GM21360 (cell line): ENCODE data around the gene MOGAT1.
A peak's percentile ranks its signal among the peaks of the same experiment; 100 is the strongest.
"Not testable (repeated sequence)": the region's sequence is repeated elsewhere in the genome, so short reads cannot be mapped to it uniquely, and the experiment has no call there.

Experiments used
- ATAC-seq: cut with Tn5 transposase; IDR thresholded peaks from one replicate; pipeline ENCODE4 v1.9.1; 2021; ENCODE audit warnings: mild to moderate bottlenecking, moderate library complexity; ENCODE audit not compliant: unreplicated experiment

MOGAT1 gene

DNA sequence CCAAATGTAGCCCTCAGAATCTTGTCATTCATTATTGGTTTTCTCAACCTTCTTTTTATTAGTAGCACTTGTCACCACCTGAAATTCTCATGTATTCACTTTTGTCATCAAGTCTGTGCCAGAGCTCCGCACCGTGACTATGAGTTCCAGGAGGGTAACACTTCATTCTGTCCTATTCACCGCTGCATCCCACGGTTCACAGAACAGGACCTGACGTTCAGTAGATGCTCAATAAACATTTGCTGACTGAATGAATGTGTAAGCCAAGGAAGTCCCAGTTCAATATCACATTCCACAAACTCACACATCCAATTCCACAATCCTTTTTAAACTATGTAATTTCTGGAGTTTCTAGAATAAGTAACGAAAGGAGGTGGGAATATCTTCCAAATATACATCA lies 65.5 kb downstream of the MOGAT1 start:
- ATAC-seq = no peak

DNA sequence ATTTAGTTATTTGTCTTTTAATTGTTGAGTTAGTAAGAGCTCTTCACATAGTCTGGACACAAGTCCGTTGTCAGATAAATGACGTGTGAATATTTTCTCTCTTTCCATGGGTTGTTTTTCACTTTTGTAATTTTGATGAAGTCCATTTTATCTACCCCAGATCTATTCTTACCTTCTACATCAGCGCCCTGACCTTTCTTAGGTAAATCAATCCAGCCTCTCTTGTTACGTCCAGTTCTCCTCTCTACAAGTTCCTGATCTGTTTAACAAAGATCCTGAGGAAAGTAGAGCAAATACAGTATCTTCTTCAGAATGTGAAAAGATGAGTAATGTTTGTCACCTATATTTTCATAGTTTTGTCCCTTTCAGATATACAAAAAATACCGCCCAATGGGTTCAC lies 66.9 kb downstream of the MOGAT1 start:
- no peak for ATAC-seq

DNA sequence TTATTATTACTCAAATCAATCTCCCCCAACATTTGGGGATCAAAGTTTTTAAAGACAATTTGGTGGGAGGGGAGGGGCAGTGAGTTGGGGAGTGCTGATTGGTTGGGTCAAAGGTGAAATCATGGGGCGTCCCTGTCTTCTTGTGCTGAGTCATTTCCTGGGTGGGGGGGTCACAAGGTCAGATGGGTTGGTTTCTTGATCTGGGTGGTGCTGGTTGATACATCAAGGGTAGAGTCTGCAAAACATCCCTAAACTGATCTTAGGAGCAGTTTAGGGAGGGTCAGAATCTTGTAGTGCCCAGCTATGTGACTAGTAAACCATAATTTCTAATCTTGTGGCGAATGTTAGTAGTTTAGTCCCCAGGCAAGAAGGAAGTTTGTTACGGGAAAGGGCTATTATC lies 67.4 kb downstream of the MOGAT1 start:
- no peak for ATAC-seq

DNA sequence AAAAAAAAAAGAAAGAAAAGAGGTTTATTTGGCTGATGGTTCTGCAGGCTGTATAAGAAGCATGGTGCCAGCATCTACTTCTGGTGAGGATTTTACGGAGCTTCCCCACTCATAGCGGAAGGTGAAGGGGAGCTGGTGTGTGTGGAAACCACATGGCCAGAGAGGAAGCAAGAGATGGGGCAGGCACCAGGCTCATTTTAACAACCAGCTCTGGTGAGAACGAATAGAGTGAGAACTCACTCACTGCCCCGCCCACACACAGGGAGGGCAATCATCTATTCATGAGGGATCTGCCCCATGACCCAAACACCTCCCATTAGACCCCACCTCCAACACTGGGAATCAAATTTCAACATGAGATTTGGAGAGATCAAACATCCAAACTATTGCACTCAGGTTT lies 68.5 kb downstream of the MOGAT1 start:
- no peak for ATAC-seq

DNA sequence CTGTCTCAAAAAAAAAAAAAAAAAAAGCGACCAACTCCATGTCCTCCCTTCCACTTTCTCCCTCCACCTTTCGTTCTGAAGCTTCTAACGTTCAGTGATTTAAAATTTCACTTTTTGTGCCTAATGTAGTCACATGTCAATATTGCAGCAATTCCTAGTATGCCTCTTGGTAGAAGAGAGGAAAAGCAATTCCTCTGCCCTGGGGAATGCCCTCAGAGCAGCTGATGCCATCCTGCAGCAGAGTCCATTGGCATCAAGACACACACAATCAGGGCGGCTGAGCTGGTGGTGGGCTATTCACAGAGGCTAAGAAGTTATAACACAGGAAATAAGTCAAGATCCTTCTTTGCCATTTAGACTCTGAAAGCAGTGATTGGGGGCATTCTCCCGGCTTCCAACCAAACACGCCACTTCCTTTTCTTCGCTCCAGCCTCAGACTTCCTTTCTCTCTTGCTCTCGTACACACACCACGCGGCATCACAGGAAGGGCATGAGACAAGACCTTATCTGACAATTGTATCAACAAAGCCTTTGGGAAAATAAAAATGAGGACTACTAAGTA lies 71.9 kb downstream of the MOGAT1 start:
- ATAC-seq = no peak

DNA sequence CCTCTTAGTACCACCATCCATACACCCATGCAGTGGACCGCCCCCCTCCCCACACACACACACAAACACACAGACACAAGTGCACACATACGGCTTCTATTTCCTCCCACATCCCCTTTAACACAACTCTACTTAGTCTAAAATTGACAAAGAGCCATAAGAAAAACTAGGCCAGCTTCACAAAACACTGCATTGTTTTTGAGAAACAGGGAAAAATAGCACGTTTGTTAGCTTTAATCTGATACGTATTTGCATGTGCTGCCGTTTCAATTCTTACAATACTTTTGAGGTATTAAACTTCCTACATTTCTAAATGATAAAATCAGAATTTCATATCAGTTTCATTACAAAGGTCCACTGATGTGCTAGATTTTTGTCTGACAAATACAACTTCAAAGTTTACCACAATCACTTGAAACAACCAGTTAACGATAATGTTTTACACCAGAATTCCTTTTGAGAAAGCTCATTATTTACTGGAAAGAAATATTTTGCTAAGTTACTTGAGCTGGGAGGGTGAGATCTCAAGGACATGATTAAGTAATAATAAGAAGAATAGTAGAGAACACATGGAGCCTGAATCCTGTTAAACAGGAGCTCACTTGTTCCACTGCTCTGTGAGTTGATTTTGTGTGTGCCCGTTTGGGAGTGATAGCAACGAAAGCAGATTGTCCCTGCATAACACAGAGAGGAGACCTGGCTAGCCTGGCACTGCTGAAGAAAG lies 74.5 kb downstream of the MOGAT1 start:
- ATAC-seq = no peak

DNA sequence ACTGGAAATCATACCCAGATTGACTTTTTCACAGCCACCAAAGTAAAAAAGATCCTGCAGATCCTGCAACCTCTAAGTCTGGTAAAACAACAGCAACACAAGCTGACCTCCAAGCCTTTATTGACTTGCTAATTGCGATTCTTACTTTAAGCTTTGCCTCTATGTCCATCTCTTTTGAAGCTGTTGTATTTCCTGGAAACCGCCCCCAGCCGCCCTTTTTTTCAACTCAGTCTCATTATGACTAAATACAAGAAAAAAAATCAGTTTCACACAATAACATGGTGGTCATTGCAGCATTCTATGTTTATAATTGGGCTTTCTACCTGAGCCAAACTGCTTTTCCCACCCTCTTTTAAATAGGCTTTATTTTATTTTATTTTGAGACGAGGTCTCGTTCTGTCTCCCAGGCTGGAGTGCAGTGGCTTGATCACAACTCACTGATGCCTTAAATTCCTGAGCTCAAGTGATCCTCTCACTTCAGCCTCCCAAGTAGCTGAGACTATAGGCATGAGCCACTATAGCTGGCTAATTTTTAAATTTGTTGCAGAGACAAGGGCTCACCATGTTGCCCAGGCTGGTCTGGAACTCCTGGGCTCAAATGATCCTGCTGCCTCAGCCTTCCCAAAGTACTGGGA lies 76.2 kb downstream of the MOGAT1 start:
- peak; percentile 65 for ATAC-seq

DNA sequence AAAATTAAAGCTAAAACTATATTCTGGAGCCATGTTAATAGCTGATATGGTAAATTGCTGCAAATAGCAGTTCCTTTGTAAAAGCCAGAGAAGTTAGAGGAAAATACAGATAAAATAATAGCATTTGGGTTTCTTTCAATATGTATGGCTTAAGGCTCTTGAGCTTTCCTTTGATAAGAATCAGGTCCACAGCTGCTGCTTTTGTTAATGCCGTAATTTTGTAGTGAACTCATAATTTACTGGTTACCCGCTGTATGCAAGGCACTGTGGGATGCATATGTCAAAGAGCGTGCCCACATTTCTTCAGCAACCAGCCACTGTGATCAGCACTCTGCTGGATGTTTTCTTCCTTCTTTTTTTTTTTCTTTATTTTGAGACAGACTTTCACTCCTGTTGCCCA lies 79.1 kb downstream of the MOGAT1 start:
- ATAC-seq = no peak

DNA sequence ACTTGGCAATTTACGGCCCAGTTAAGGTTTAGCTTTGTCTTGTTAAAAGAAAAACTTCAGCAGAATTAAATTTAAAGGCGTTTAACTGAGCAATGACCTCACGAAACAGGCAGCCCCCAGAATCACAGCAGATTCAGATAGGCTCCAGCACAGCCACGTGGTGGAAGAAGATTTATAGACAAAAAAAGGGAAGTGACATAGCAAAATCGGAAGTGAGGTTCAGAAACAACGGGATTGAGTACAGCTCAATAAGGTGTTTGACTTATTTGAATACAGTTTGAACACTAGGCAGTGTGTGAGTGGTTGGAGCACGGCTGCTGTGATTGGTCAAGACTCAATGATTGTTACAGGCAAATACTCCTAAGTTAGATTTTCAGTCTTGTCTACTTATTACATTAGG lies 79.8 kb downstream of the MOGAT1 start:
- no peak for ATAC-seq

DNA sequence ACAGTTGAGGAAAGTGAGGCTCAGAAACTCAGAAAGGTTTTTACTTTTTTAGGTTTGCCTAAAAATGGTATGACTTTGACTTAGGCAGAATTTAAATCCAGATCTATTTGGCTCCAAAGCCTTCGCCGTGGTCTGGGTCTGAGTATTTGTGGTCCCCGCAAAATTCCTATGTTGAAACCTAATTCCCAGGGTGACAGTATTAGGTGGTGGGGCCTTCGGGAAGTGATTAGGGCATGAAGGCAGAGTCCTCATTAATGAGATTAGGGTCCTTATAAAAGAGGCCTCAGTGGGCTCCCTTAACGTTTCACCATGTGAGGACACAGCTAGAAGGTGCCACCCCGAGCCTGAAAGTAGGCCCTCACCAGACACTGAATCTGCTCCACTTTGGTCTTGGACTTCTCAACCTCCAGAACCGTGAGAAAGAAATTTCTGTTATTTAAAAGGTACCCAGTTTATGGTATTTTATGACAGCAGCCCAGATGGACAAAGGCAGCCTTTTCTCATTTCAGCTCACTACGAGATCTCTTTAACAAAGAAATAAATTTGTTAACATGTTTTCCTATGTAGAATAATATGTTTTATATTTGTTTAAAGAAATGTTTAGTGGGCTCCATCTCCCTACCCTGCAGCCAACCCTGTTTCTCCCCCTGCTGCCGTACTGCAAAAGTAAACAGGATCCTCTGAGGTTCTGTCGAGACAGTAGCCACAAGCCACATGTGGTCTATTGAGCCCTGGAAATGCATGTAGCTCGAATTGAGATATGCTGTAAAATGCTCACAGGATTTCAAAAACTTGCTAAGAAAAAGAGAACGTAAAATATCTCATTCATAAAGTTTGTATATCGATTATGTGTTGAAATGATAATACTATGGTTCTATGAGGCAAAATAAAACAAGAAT lies 80.6 kb downstream of the MOGAT1 start:
- no peak for ATAC-seq

DNA sequence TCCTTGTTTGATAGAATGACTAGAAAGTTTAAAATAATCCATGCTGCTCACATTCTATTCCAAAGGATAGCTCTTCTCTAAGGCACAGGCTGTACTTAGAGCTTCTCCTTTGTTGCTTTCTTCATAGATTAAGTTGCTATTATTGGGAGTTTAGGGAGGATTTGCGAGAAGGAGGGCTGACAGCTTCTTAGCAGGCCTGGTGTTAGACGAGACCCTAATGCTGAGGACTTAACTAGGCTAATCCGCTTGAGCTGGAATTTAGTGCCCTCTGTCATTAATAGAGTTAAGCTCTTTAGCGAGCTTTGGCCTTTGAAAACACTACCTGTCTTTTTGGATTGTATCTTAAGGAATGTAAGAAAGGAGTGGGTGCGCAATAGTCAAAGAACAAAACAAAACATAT lies 81.3 kb downstream of the MOGAT1 start:
- ATAC-seq = no peak

DNA sequence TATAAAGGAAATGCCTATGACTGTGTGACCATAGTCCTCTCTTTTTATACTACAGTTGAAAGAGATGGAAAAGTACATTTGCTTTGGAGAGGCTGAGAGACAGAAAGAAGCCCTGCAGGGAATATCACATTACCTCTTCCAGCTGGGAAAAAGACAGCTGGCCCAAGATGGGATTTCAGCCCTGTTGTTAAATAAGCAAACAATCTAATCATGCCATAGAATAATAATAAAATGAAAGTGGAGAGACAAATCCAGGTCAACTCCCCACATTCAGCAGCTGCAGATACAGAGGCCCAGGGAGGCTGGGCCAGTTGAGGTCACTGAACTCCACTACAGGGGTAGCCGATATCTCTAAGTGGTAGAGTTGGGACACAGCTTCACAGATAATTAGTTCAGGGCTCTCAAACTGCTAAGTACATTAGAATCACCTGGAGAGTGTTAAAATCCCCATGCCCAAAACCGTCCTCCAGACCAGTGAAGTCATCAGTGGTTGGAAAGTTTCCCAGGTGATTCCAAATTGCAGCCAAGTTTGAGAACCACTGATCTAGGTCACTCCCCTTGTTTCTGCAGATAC lies 81.9 kb downstream of the MOGAT1 start:
- no peak for ATAC-seq

DNA sequence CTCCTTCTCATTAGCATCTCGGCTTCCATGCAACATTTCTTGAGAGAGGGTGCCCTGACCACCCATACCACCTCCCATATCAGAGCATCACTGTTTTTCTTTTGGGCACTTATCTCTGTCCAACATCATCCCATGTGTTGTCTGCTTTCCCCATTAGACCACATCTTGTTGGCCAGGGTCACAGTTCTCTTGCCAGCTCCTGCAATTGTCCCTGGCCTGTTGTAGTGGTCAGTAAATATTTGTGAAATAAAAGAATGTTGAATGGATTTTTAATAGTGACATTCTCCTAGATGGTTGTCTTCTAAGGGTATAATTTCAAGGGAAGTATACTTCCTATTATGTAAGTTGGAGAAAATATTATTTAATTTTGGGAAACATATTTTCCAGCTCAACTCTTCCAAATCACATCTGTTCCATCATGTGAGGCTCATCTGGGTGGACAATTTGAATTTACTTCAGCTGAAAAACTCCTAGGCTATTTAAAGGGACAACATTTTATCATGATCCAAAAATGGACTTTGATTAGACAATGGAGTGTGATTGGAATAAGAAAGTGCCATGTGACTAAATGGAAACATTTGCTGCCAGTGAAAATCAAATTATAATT lies 83.0 kb downstream of the MOGAT1 start:
- no peak for ATAC-seq

DNA sequence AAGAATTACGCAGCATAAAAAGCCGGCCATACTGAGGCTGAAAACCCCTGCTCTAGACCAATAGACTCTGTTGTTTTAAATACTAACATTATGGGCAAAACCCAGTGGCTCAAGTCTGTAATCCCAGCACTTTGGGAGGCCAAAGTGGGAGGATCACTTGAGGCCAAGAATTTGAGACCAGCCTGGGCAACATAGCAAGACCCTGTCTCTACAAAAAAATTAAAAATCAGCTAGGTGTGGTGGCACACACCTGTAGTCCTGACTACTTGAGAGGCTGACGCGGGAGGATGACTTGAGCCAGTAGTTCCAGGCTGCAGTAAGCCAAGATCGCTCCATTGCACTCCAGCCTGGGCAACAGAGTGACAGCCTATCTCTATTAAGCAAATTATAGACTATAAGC lies 84.1 kb downstream of the MOGAT1 start:
- not testable (repeated sequence) for ATAC-seq

DNA sequence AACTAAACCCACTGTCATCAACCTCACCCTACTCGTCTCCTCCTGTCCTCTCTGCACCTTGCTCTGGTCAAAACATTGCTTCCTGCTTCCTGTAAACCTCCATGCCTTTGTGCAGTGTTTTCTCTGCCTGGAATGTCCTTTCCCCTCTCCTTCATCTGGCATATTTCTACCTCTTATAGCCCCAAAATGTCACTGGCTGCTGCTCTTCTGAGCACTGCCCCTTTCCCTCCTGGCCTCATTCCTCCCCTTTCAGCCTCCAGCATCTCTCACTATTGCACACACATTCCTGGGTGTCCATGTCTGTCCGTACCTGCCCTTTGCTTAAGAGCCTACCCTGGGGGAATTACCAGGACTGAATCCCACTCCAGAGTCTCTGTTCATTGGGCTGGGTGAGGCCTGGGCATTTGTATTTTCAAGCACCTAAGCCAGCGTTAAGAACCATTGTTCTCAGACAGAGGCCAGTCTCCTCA lies 84.9 kb downstream of the MOGAT1 start:
- ATAC-seq = no peak

DNA sequence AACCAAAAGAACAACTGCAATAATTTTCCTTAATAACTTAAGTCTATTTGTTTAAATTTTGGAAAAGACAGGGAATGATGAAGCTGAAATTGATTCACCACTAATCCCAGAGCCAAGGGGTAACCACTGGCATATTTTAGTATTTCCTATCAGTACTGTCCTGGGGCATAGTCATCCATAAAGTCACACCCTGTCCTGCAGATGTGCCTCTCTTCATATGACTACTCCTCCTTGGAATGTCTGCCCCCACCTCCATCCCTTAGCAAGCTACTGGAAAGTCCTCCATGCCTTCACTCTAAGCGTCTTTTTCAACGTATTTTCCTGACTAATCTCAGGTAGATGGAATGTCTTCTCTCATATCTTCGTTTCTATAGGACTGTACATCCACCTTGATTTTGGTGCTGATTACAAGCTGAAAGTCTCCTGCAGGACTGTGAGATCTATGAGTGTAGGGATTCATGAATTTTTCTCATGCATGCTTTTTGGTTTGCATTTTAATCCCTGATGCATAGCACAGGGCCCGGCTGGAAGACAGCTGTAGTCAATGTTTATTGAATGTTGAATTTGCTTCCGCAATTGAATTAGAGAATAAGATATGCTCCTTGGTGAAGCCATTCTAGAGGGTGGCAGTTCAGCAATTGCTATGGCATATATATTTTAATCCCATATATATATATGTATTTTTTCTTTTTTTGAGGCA lies 85.6 kb downstream of the MOGAT1 start:
- no peak for ATAC-seq
